ENCODE results near the gene SETD4. TPM values are rescaled to one million over a fixed set of nuclear protein-coding genes. Genes with fewer than 3 reads are reported as not detected.

The SETD4 gene
- total and polyA plus RNA-seq, 7 donors = 4.8 to 19.9 (median 14.3) TPM

DNA sequence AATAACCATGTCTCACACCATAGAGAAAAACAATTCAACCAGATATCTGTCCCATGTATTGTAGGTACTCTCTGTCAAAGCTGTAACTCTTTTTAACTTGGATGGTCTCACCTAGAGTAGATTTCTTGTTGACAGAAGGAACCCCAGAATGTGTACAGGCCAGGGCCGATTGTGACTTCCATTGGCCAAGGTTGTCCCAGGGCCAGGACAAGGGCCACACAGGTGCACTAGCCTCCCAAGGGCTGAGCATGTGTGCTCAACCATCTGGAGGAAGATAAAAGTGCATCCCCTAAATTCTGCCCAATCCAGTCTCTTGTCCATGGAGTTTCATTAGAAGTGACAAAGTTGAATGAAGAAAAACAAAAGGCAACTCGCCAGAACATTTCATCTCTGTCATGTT is 51.8 kb downstream of the SETD4 start:
- H3K9me3 ChIP-seq = no peaks in the 10 kb centered on the region
- peaks cover 0 to 10% (median 3%) of the 10 kb centered on the region in 4 donors for H3K4me1 ChIP-seq
- no peak overlapping the region for H3K4me3 ChIP-seq
- intact Hi-C loops (cut with DNase I) = no loop called here
- TF ChIP-seq POLR2AphosphoS5 (IDR thresholded peaks at IDR 0.05) (no peak), POLR2A (IDR thresholded peaks at IDR 0.05) (no peak), EP300 (IDR thresholded peaks at IDR 0.05) (no peak)
- TF ChIP-seq, protein P1, sequence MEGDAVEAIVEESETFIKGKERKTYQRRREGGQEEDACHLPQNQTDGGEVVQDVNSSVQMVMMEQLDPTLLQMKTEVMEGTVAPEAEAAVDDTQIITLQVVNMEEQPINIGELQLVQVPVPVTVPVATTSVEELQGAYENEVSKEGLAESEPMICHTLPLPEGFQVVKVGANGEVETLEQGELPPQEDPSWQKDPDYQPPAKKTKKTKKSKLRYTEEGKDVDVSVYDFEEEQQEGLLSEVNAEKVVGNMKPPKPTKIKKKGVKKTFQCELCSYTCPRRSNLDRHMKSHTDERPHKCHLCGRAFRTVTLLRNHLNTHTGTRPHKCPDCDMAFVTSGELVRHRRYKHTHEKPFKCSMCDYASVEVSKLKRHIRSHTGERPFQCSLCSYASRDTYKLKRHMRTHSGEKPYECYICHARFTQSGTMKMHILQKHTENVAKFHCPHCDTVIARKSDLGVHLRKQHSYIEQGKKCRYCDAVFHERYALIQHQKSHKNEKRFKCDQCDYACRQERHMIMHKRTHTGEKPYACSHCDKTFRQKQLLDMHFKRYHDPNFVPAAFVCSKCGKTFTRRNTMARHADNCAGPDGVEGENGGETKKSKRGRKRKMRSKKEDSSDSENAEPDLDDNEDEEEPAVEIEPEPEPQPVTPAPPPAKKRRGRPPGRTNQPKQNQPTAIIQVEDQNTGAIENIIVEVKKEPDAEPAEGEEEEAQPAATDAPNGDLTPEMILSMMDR (IDR thresholded peaks at IDR 0.05) = no peak
- H3K27ac ChIP-seq = no peak overlapping the region
- 90% methylated on average over 2 of the region's 2 CpGs for WGBS, 2 donors
- no peaks in the 10 kb centered on the region for H3K27me3 ChIP-seq
- DNase-seq = peak; percentile 3
- no peaks in the 10 kb centered on the region for H3K36me3 ChIP-seq

DNA sequence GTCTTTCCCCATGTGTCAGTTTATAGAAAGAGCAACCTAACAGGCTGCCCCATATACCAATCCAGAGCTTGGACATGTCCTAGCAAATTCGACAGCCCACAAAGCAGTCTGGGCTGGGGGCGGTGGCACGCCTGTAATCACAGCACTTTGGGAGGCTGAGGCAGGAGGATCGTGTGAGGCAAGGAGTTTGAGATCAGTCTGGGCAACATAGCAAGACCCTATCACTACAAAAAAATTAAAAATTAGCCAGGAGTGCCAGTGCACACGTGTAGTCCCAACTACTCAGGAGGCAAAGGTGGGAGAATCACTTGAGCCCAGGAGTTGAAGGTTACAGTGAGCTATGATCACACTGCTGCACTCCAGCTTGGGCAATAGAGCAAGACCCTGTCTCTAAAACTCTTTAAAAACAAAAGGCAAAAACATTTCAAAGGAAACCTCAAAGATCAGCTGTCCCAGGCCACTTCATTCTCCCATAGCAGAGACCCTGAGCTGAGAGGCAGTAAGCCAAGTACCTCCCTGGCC is 54.4 kb downstream of the SETD4 start:
- intact Hi-C loops (cut with DNase I) = no loop called here
- H3K27ac ChIP-seq = peak overlapping the region in 3 of 4 donors; percentile 8 to 62 (median 12)
- H3K9me3 ChIP-seq = peaks cover 0 to 3% (median 0%) of the 10 kb centered on the region in 4 donors
- no peak for DNase-seq
- WGBS, 2 donors = 80 to 90% methylated on average over 5 of the region's 5 CpGs
- no peaks in the 10 kb centered on the region for H3K27me3 ChIP-seq
- no peaks in the 10 kb centered on the region for H3K36me3 ChIP-seq
- peaks cover 0 to 10% (median 3%) of the 10 kb centered on the region in 4 donors for H3K4me1 ChIP-seq
- peak overlapping the region in 2 of 4 donors; percentile 16 to 26 for H3K4me3 ChIP-seq
- TF ChIP-seq POLR2A (IDR thresholded peaks at IDR 0.05) (no peak), POLR2AphosphoS5 (IDR thresholded peaks at IDR 0.05) (no peak), EP300 (IDR thresholded peaks at IDR 0.05) (no peak)
- TF ChIP-seq, protein P1 (IDR thresholded peaks at IDR 0.05) = no peak

DNA sequence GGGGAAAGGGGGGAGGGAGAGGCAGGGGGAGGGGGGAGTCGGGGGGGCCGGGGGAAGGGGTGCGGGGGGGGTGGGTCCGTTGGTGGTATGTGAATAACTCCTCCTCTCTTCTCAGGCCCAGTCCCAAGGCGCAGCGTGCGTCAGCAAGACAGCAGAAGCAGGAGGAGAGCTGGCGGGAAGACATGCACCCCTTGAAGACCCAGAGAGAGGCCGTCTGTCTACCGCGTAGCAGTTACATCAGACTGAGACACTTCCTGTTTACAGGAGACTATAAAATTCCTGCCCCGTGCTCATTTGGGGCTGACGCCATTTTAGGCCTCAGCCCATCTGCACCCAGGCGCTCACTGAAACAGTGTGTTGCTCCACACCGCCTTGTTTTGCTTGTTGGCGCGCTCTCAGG is 55.3 kb downstream of the SETD4 start:
- Histone ChIP-seq H3K4me3 (peak overlapping the region in 3 of 4 donors; percentile 1 to 26 (median 16)), H3K27me3 (no peaks in the 10 kb centered on the region), H3K27ac (peak overlapping the region in 3 of 4 donors; percentile 8 to 62 (median 12)), H3K36me3 (no peaks in the 10 kb centered on the region), H3K9me3 (peaks cover 0 to 3% (median 0%) of the 10 kb centered on the region in 4 donors), H3K4me1 (peaks cover 0 to 10% (median 3%) of the 10 kb centered on the region in 4 donors)
- peak; percentile 93 for DNase-seq
- intact Hi-C loops (cut with DNase I) = no loop called here
- TF ChIP-seq EP300 (IDR thresholded peaks at IDR 0.05) = no peak
- TF ChIP-seq POLR2AphosphoS5 (IDR thresholded peaks at IDR 0.05) = peak in 3 of 4 donors; percentile 19 to 51 (median 37)
- 72 to 77% methylated on average over 17 of the region's 17 CpGs for WGBS, 2 donors

GRCh38 chr21:36004441-36004840 is 55.9 kb downstream of the SETD4 start:
- Histone ChIP-seq H3K36me3 (no peaks in the 10 kb centered on the region), H3K27ac (no peak overlapping the region), H3K9me3 (peaks cover 0 to 3% (median 0%) of the 10 kb centered on the region in 4 donors), H3K4me1 (peaks cover 0 to 10% (median 3%) of the 10 kb centered on the region in 4 donors), H3K4me3 (no peak overlapping the region), H3K27me3 (no peaks in the 10 kb centered on the region)
- intact Hi-C loops (cut with DNase I) = no loop called here
- WGBS, 2 donors = 50 to 67% methylated on average over 7 to 8 of the region's 13 CpGs
- TF ChIP-seq POLR2A (IDR thresholded peaks at IDR 0.05) = no peak
- DNase-seq = peak; percentile 61

GRCh38 chr21:36003776-36004175 is 56.5 kb downstream of the SETD4 start:
- H3K4me1 ChIP-seq = peaks cover 0 to 10% (median 3%) of the 10 kb centered on the region in 4 donors
- H3K36me3 ChIP-seq = no peaks in the 10 kb centered on the region
- no peaks in the 10 kb centered on the region for H3K27me3 ChIP-seq
- TF ChIP-seq POLR2AphosphoS5 (IDR thresholded peaks at IDR 0.05) (no peak), EP300 (IDR thresholded peaks at IDR 0.05) (no peak), POLR2A (IDR thresholded peaks at IDR 0.05) (no peak)
- TF ChIP-seq, protein P1 (IDR thresholded peaks at IDR 0.05) = no peak
- H3K27ac ChIP-seq = no peak overlapping the region
- peaks cover 0 to 3% (median 0%) of the 10 kb centered on the region in 4 donors for H3K9me3 ChIP-seq
- WGBS, 2 donors = 95 to 96% methylated on average over 11 of the region's 11 CpGs
- intact Hi-C loops (cut with DNase I) = no loop called here
- no peak overlapping the region for H3K4me3 ChIP-seq
- DNase-seq = no peak

DNA sequence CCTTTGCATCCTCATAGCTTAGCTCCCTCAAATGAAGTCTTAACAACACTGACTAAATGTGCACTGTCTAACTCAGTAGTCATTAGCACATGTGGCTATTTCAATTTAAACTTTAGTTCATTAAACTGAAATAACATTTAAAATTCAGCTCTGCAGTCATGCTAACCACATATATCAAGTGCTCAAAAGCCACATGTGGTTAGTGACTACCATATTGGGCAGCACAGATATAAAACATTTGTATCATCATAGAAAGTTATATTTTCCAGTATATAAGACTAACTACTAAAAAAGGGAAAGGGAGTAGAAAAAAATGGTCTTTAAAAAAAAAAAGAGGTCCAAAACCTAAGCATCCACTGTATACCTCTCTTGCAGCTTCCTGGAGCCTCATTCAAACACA is 64.1 kb downstream of the SETD4 start:
- no peak overlapping the region for H3K4me3 ChIP-seq
- no peak for TF ChIP-seq POLR2A (IDR thresholded peaks at IDR 0.05)
- no peak for TF ChIP-seq EP300 (IDR thresholded peaks at IDR 0.05)
- no peak for TF ChIP-seq POLR2AphosphoS5 (IDR thresholded peaks at IDR 0.05)
- TF ChIP-seq, protein P1 (IDR thresholded peaks at IDR 0.05) = no peak
- DNase-seq = no peak
- H3K36me3 ChIP-seq = no peaks in the 10 kb centered on the region
- H3K4me1 ChIP-seq = no peaks in the 10 kb centered on the region
- peaks cover 0 to 19% (median 0%) of the 10 kb centered on the region in 3 donors for H3K27me3 ChIP-seq
- H3K27ac ChIP-seq = no peak overlapping the region
- no peaks in the 10 kb centered on the region for H3K9me3 ChIP-seq
- intact Hi-C loops (cut with DNase I) = no loop called here
